AG08396 (cell line): Measurements from ENCODE around the gene CUBN.
A peak's percentile ranks its signal among the peaks of the same experiment; 100 is the strongest.
"Not testable (repeated sequence)": the region's sequence is repeated elsewhere in the genome, so short reads cannot be mapped to it uniquely, and the experiment has no call there.

Source experiments
- DNase-seq: peaks from one replicate; pipeline ENCODE4 v3.0.0; 2012; ENCODE audit warnings: low spot score, mixed read lengths

The CUBN gene

GRCh38 chr10:17037910-17038309 lies 91.7 kb downstream of the CUBN start:
- no peak for DNase-seq

- DNase-seq: no peak
Measured at GRCh38 chr10:17035446-17035845, 94.2 kb downstream of the CUBN start.

GRCh38 chr10:17033529-17034260 lies 95.9 kb downstream of the CUBN start:
- DNase-seq: no peak

- DNase-seq: no peak
Measured at GRCh38 chr10:17031637-17032635, 97.7 kb downstream of the CUBN start.

GRCh38 chr10:17029581-17030271 lies 99.9 kb downstream of the CUBN start:
- DNase-seq: peak; percentile 56

- no peak for DNase-seq
Measured at GRCh38 chr10:17029239-17029580, 100.4 kb downstream of the CUBN start.

- no peak for DNase-seq
Measured at GRCh38 chr10:17028798-17029197, 100.8 kb downstream of the CUBN start.

- no peak for DNase-seq
Measured at GRCh38 chr10:17026686-17027485, 102.7 kb downstream of the CUBN start.

GRCh38 chr10:17025444-17026295 lies 103.9 kb downstream of the CUBN start:
- peak; percentile 75 for DNase-seq

- DNase-seq: no peak
Measured at GRCh38 chr10:17024461-17024860, 105.2 kb downstream of the CUBN start.

GRCh38 chr10:17023386-17024298 lies 106.0 kb downstream of the CUBN start:
- peak; percentile 72 for DNase-seq

- DNase-seq: no peak
Measured at GRCh38 chr10:17022896-17023295, 106.7 kb downstream of the CUBN start.

GRCh38 chr10:17022466-17022825 lies 107.2 kb downstream of the CUBN start:
- DNase-seq: no peak

GRCh38 chr10:17021656-17022465 lies 107.8 kb downstream of the CUBN start:
- no peak for DNase-seq

- no peak for DNase-seq
Measured at GRCh38 chr10:17019696-17020095, 109.9 kb downstream of the CUBN start.

GRCh38 chr10:17013131-17013983 lies 116.3 kb downstream of the CUBN start:
- DNase-seq: not testable (repeated sequence)

- not testable (repeated sequence) for DNase-seq
Measured at GRCh38 chr10:17012731-17013130, 116.9 kb downstream of the CUBN start.
